IPS-18c (cell line): ENCODE measurements around the gene UNC13B.

Experiments
- H3K4me3 ChIP-seq: 2 replicates; pipeline ENCODE4 v1.7.0; 2013; ENCODE audit warnings: low read depth, mild to moderate bottlenecking, low read length, moderate library complexity; ENCODE audit not compliant: insufficient read depth
- H3K9me3 ChIP-seq: one replicate; pipeline ENCODE4 v1.6.1; 2013; ENCODE audit warnings: mild to moderate bottlenecking, low read length, moderate library complexity; ENCODE audit not compliant: control insufficient read depth, insufficient read depth

Gene UNC13B

GRCh38 chr9:35254237-35254636, 92.4 kb downstream of the UNC13B start:
- no peak overlapping the region for H3K4me3 ChIP-seq
- no peaks in the 10 kb centered on the region for H3K9me3 ChIP-seq

DNA sequence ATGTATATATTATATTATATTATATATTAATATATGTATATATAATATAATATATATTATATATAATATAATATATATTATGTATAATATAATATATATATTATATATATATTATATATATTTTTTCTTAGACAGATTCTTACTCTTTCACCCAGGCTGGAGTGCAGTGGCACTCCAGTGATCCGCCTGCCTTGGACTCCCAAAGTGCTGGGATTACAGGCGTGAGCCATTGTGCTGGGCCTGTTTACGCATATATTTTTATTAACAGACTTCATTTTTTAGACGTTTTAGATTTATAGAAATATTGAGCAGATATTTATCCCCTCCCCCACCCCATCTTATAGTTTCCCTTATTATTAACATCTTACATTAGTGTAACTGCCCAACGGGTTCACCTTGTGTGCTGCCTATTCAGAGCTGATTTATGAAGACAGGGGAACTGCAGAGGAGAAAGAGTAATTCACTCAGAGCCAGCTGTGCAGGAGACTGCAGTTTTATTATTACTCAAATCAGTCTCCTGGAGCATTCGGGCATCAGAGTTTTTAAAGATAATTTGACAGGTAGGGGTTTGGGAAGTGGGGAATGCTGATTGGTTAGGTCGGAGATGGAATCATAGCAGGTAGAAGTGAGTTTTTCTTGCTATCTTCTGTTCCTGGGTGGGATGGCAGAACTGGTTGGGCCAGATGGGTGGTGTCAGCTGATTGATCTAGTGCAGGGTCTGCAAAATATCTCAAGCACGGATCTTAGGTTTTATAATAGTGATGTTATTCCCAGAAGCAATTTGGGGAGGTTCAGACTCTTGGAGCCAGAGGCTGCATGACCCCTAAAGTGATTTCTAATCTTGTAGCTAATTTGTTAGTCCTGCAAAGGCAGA, 93.4 kb downstream of the UNC13B start:
- no peak overlapping the region for H3K4me3 ChIP-seq
- no peaks in the 10 kb centered on the region for H3K9me3 ChIP-seq

DNA sequence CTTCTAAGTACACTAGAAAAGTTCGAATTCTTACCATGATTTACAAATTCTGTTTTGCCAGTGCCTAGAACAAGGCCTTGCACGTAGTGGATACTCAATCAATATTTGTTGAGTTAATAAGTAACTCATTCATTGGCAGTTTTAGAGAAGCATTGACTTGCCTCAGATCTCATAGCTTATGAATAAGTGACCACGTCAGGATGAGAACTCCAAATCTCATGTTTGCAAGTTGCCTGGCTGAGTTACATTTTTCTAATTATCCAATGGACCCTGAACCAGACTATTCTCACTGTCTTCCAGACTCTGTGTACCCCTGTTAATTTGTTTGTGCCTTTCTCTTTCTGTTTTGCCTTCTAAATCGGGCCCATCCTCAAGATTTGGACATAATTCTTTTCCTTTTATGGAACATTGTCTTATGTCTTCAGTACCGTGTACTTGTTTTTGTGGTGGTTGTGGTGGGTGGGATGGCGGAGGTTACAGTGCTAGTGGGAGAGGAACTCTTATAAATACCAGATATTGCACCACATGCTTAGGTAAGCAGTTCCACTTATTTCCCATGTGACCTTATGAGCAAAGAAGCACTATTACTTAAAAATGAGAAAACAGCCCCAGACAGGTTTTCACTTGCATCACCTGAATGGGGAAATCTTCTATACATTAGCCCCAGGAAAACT, 96.3 kb downstream of the UNC13B start:
- H3K4me3 ChIP-seq, result no peak overlapping the region
- H3K9me3 ChIP-seq, result no peaks in the 10 kb centered on the region

- H3K4me3 ChIP-seq, result no peak overlapping the region
- no peaks in the 10 kb centered on the region for H3K9me3 ChIP-seq
Measured at GRCh38 chr9:35258660-35259474, 97.1 kb downstream of the UNC13B start.

- Histone ChIP-seq H3K9me3 (no peaks in the 10 kb centered on the region), H3K4me3 (no peak overlapping the region)
Measured at GRCh38 chr9:35260186-35260585, 98.4 kb downstream of the UNC13B start.

GRCh38 chr9:35262064-35262463, 100.3 kb downstream of the UNC13B start:
- Histone ChIP-seq H3K4me3 (no peak overlapping the region), H3K9me3 (no peaks in the 10 kb centered on the region)

GRCh38 chr9:35267710-35268109, 105.9 kb downstream of the UNC13B start:
- H3K9me3 ChIP-seq, result no peaks in the 10 kb centered on the region
- H3K4me3 ChIP-seq, result no peak overlapping the region

DNA sequence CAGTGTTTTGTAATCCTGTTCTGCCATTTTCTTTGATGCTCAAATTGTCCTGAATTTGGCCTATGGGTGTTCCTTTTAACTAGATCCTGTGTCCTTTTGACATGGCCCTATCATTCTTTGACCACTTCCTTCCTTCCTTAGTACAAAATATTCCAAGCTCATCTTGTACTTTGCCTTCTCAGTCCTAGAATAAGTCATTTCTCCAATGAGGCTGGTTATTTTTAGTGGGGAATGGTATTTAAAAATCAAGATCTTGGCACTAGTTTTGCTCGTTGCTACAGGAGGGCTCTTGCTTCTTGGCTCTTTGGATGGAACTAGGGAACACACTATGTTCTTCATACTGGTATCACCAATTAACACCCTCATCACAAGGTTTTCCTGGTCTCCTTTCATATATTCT, 108.1 kb downstream of the UNC13B start:
- no peaks in the 10 kb centered on the region for H3K9me3 ChIP-seq
- no peak overlapping the region for H3K4me3 ChIP-seq

DNA sequence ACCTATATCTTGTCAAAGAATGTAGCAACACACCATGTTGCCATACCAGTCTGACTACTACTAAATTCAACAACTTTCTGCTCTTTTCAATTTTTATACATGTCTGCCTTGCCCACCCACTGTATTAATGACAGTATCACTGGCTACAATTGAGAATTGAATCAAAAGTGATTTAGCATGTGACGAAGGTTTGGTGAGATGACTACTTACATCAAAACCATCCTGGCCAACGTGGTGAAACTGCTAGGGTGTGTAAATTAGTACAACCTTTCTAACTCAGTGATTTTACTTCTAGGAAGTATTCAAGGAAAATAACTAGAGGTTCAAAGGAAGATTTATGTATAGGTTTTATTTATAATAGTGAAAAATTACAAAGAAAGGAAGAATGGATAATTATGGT, 109.8 kb downstream of the UNC13B start:
- Histone ChIP-seq H3K9me3 (no peaks in the 10 kb centered on the region), H3K4me3 (no peak overlapping the region)

DNA sequence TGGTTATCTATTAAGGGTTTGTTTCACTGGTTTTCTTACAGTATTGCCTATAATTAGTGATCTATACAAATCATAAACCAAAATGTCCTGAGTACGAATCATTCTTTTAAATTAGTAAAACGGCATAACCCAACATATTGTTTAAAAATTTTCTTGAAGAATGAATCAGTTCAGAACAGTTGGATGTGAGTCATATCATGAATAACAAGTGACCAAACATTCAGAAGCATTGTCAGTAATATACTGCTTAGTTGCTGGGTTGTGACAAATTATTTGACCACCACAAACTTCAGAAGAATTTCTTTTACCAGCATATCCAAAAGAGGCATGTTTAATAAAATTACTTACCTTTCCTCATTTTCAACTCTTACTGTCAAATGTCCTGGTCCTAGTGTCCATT, 111.2 kb downstream of the UNC13B start:
- H3K9me3 ChIP-seq, result no peaks in the 10 kb centered on the region
- H3K4me3 ChIP-seq, result no peak overlapping the region

GRCh38 chr9:35273591-35273990, 111.8 kb downstream of the UNC13B start:
- Histone ChIP-seq H3K9me3 (no peaks in the 10 kb centered on the region), H3K4me3 (no peak overlapping the region)

DNA sequence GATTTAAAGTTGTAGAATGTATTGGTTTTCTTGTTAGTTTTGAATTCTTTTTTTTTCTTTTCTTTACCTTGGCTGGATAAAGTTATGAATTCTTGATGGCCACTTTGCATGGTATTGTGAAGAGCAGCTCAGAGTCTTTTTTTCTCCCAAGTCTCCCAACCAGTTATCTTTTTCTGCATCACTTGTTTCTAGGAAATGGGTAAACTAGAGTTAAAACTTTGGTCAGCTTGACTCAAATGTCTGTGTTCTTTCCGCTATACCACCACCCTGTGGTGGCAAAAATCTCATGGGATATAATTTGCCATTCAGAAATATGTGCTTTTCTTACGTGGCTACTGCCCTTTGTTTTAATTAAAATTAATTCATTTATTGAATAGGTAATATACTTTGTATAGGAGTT, 113.2 kb downstream of the UNC13B start:
- no peaks in the 10 kb centered on the region for H3K9me3 ChIP-seq

GRCh38 chr9:35277171-35277520, 115.3 kb downstream of the UNC13B start:
- H3K9me3 ChIP-seq, result no peaks in the 10 kb centered on the region
- no peak overlapping the region for H3K4me3 ChIP-seq

More for the DNA sequence above, 113.2 kb downstream of the UNC13B start:
- no peak overlapping the region for H3K4me3 ChIP-seq

DNA sequence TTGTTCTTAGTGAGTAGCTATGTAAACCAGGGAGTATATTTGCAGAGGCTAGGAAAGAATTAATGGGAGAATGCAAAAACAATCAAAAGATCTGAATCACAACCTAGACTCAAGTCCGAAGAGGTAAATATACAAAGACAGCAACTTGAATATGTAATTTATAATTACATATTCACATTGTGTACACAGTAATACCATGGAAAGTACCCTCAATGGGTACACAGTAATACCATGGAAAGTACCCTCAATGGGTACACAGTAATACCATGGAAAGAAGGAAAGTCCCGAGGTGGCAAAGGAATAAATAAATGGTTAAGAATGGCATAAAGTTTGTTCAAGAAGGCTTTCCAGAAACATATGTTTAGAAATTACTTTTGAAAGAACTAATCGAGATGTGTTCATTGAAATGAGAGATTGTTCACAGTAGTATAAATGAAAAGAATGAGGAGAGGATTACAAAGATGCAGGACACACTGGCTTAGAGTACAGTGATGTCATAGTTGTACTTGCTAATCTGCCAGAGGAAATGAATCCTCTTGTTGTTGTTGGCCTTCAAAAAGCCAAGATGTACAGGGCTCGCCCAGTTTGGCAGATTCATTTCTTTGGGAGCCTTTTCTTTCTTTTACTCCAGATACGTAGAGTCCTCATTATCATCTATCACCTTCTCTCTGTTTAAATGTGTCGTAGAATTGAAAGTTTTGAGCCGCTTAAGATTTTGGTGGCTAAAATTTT, 116.0 kb downstream of the UNC13B start:
- H3K4me3 ChIP-seq, result no peak overlapping the region

DNA sequence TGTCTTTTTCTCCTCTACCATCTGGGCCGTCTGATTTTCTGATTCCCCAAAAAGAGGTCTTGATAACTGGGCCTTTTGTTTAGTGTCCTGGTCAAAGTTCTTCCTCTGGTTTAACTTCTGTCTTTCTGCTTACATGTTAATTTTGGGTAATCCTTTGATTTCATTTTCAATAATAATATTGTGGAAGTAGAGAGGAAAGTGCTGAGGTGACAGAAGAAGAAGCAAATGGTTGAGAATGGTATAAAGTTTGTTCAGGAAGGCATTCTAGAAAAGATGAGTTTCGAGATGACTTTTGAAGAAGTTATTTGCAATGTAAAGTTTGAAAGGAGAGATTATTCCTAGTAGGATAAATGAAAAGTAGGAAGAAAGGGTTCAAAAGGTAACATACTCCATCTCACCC, 118.1 kb downstream of the UNC13B start:
- H3K4me3 ChIP-seq, result no peak overlapping the region
- H3K9me3 ChIP-seq, result no peaks in the 10 kb centered on the region

More for the DNA sequence above, 116.0 kb downstream of the UNC13B start:
- no peaks in the 10 kb centered on the region for H3K9me3 ChIP-seq

GRCh38 chr9:35280399-35280798, 118.6 kb downstream of the UNC13B start:
- no peak overlapping the region for H3K4me3 ChIP-seq
- H3K9me3 ChIP-seq, result no peaks in the 10 kb centered on the region

DNA sequence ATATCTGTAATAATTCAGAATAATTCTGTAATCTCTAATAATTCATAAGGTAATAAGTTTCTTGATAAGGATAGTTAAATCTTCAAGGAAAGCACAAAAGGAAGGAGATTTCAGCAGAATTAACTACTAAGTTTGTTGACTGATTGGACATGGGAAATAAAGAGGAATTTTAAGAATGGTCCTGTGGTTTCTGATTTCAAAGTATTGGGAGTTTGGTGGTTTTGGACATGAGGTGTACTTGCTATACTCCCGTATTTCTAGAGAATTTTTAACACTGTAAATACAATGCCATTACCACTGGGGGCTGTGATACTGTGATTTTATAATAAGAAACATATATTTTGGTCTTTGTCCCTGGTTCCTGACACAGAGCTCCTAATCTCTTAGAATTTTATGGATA, 123.9 kb downstream of the UNC13B start:
- no peaks in the 10 kb centered on the region for H3K9me3 ChIP-seq
- no peak overlapping the region for H3K4me3 ChIP-seq
